BJ (cell line): ENCODE data around the gene ECE2. TPM values are rescaled to one million over a fixed set of nuclear protein-coding genes. Genes with fewer than 3 reads are reported as not detected.

Experiments
- CTCF ChIA-PET: fragments of 350-600 bp; formaldehyde crosslinking; extraction: SDS; loops from one replicate; lab custom pipeline; 2021; ENCODE audit warnings: antibody characterized with exemption, inconsistent platforms; lab: Yijun Ruan, JAX
- POLR2A ChIA-PET: fragments of 300-600 bp; sonication (Branson Sonifier 250); formaldehyde crosslinking; extraction: SDS; loops from one replicate; lab custom pipeline; 2021; ENCODE audit warnings: antibody characterized with exemption; lab: Charles Lee
- DNase-seq: peaks from one replicate; pipeline ENCODE4 v3.0.0-alpha.2; 2011; ENCODE audit warnings: low read depth
- H3K27me3 ChIP-seq: 2 replicates; pipeline ENCODE4 v1.6.0; 2011; ENCODE audit warnings: low read length; ENCODE audit not compliant: control insufficient read depth, insufficient read depth
- H3K36me3 ChIP-seq: 2 replicates; pipeline ENCODE4 v1.5.1; 2011; ENCODE audit warnings: low read length; ENCODE audit not compliant: control insufficient read depth, insufficient read depth
- H3K4me3 ChIP-seq: 2 replicates; pipeline ENCODE4 v1.5.1; 2011; ENCODE audit warnings: low read depth, mild to moderate bottlenecking, control low read depth, low read length
- CTCF ChIP-seq: IDR thresholded peaks from 2 replicates; pipeline ENCODE4 v1.5.1; 2011; ENCODE audit warnings: low read depth, mild to moderate bottlenecking, control low read depth, inconsistent platforms, low read length, moderate library complexity; ENCODE audit not compliant: insufficient read depth
- polyA plus RNA-seq: library from polyadenylated mRNA; depleted of rRNA; stranded (reverse); fragments of >200 nt; gene quantifications from 2 replicates; pipeline ENCODE4 v1.2.3, GENCODE V29; 2011

ECE2 gene
- polyA plus RNA-seq, 1 experiment, result not detected

- Histone ChIP-seq H3K4me3 (peak within 1 kb of the TSS; percentile 98), H3K36me3 (peaks cover 15% of the 10 kb centered on the region), H3K27me3 (no peaks in the 10 kb centered on the region)
- POLR2A ChIA-PET, result no interaction called here
- CTCF ChIA-PET, result interaction anchor here (0.6 to 1.4 kb wide), 8 partner anchors 9 to 350 kb away, joined by 3 to 7 read pairs (median 3); no protein-coding TSS in a partner anchor
- TF ChIP-seq CTCF, result no peak
- no peak for DNase-seq
Measured at GRCh38 chr3:184248454-184249411, 27.1 kb upstream of the ECE2 start, which contains the start of gene ALG3. ALG3 (minus strand) TSS chr3:184248962; CDS start chr3:184248940, 22 bp downstream.

GRCh38 chr3:184249412-184250166 is 26.2 kb upstream of the ECE2 start, which contains the start of gene EEF1AKMT4:
EEF1AKMT4 (plus strand) TSS chr3:184249672; CDS start chr3:184249695, 23 bp downstream.
- Histone ChIP-seq H3K36me3 (peaks cover 10% of the 10 kb centered on the region), H3K27me3 (no peaks in the 10 kb centered on the region), H3K4me3 (peak within 1 kb of the TSS; percentile 98)
- CTCF ChIA-PET, result interaction anchor here (0.6 to 1.4 kb wide), 26 partner anchors 9 to 365 kb away, joined by 3 to 16 read pairs (median 4); partner anchors contain the start of genes AP2M1, EIF2B5 and PARL
- POLR2A ChIA-PET, result no interaction called here
- DNase-seq, result peak; percentile 84
- peak; percentile 64 for TF ChIP-seq CTCF

- ChIA-PET POLR2A (no interaction called here), CTCF (interaction anchor here (0.6 to 1.4 kb wide), 23 partner anchors 8 to 365 kb away, joined by 3 to 16 read pairs (median 4); partner anchors contain the start of genes AP2M1, EIF2B5 and PARL)
- H3K27me3 ChIP-seq, result no peaks in the 10 kb centered on the region
Measured at GRCh38 chr3:184250167-184250828, 25.5 kb upstream of the ECE2 start.

More at GRCh38 chr3:184250167-184250828, 25.5 kb upstream of the ECE2 start:
- peak; percentile 39 for DNase-seq
- Histone ChIP-seq H3K4me3 (peak overlapping the region; percentile 98), H3K36me3 (peaks cover 3% of the 10 kb centered on the region)
- peak; percentile 97 for TF ChIP-seq CTCF
